Activated T-cell treated with anti-CD3 and anti-CD28 coated beads for 4 hours (primary cell): ENCODE results near the gene SLC29A1.
"Not testable (repeated sequence)": the region's sequence is repeated elsewhere in the genome, so short reads cannot be mapped to it uniquely, and the experiment has no call there.

Source experiments
- DNase-seq: peaks from one replicate; pipeline ENCODE4 v3.0.0-alpha.2; 2020

Gene SLC29A1

GRCh38 chr6:44224029-44224964 lies 902 bp downstream of the SLC29A1 start:
- no peak for DNase-seq

DNA sequence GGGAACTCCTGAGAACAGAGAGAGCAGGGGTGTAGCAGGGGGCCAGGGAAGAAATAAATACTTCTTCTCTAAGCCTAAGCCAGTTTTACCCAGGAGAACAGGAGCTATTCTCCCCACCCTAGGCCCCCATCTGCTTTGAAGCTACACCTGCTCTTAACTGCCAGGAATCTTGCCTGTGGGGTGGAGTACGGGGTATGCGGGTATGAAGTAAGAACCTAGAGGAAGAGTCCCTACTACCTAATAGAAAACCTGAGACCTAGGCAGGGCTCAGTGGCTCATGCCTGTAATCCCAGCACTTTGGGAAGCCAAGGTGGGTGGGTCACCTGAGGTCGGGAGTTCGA lies 1.5 kb downstream of the SLC29A1 start:
- no peak for DNase-seq

DNA sequence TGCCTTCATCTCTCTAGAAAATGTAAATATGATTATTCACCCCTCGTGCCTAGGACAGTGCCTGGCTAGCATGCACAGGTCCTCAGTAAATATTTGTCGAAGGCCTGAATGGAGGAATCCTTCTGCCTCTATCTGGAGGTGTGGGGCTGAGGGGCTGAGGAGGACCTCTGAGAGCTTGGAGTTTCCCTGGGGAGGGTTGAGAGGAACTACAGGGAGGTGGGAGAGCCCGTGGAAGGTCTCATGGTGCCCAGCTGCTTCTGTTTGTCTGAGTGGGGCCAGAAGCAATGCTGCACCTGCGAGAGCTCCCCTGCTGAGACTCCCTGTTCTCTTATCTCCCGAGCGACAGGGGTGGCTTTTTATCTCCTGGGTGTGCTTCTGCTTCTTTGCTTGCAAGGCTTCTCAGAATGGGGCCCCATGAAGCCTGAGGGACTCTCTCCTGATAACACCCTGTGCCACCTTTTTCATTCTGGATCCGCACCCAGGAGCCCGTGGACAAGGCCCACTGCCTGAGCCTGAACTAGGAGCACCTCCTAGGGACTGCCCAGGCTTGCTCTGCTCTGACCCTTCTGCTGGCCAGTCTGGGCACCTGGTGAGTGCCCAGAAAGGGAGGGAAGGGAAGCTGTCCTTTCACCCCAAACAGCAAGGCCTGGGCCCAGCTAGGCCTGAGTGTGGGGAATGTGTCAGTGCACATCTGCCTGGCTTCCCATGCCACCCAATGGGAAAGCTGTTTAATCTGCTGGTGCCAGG lies 2.4 kb downstream of the SLC29A1 start:
- no peak for DNase-seq

DNA sequence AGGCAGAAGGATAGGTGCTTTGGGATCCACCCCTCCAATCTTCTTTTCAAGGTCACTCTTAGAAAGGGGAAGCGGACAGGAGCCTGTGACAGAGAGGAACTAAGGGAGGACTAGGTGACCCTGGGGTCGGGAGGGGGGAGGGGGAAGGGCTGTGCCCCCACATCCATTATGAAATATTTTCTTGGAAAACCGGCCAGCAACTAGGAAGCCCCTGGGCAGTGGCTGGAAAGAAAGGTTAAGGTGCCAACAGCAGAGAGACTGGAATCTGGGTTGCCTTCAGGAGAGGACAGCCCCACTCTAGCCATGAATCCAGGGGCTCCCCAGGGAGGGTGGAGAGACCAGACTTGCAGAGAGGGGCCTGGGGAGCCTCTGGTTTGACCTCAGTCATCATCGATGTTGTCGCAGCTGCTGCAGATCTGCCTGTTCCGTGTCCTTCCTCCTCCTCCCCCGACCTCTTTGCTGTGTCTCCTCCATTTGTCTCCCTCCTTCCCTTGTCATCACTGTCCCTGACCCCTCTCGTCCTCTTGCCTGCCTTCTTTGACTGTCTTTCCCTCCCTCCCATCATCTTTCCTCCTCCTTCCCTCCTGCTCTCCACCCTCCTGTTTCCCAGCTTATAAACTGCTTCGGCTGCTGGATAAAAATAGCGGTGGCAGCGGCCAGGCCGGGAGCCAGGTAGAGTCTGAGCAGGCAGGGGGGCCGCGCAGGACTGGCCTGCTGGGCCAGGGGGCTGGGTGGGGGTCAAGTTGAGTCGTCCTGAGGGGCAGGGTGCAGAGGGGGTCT lies 3.2 kb downstream of the SLC29A1 start:
- no peak for DNase-seq

GRCh38 chr6:44227148-44227793 lies 3.9 kb downstream of the SLC29A1 start:
- no peak for DNase-seq

DNA sequence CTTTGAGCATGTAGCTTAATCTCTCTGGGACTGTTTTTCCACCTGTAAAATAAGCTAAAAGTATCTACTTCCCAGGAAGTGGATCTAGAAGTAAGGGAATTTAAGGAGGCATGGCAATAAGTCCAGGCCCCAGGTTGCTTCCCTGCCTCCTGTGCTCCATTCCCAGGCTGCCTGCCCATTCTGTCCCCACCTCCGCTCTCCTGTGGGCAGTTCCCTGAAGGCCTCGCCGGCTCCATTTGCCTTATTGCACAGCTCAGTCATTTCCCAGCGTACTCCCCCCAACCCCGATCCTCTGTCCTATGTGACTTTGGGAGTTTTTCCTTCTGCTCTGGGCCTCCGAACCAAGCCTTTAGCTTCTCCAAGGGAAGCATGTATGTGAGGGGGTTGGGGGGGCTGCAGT lies 4.6 kb downstream of the SLC29A1 start:
- DNase-seq, result no peak

- no peak for DNase-seq
Observed at GRCh38 chr6:44228433-44228832, 5.0 kb downstream of the SLC29A1 start.

DNA sequence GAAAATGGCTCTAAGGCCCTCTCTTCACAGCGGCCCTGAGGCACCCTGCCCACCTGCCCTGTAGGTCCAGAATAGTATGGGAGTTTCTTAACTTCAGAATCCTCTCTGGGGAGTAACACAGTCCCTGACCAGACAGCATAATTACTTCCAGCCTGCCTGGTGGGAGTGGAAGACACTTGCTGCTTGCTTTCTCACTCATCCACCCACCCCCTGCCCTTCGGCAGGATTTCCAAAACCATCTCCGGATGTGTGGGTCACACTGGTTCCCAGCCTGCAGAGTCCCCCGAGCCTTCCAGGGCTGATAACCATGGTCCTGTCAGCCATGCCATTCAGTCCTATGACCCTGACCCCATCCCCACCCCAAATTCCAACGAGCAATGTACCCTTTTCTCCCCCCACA lies 5.4 kb downstream of the SLC29A1 start:
- DNase-seq, result no peak

DNA sequence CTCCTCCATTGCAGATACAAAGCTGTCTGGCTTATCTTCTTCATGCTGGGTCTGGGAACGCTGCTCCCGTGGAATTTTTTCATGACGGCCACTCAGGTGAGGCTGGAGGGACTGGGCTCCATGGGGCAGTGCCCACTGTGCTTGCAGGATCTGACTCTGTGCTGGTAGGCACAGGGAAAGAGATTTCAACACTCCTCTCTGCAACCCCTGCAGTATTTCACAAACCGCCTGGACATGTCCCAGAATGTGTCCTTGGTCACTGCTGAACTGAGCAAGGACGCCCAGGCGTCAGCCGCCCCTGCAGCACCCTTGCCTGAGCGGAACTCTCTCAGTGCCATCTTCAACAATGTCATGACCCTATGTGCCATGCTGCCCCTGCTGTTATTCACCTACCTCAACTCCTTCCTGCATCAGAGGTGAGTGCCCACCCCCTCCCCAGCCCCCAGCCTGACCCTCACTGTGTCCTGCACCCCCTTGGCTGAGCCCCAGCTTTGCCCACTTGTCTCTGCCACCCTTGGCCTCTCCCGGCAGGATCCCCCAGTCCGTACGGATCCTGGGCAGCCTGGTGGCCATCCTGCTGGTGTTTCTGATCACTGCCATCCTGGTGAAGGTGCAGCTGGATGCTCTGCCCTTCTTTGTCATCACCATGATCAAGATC lies 6.1 kb downstream of the SLC29A1 start:
- DNase-seq, result no peak

DNA sequence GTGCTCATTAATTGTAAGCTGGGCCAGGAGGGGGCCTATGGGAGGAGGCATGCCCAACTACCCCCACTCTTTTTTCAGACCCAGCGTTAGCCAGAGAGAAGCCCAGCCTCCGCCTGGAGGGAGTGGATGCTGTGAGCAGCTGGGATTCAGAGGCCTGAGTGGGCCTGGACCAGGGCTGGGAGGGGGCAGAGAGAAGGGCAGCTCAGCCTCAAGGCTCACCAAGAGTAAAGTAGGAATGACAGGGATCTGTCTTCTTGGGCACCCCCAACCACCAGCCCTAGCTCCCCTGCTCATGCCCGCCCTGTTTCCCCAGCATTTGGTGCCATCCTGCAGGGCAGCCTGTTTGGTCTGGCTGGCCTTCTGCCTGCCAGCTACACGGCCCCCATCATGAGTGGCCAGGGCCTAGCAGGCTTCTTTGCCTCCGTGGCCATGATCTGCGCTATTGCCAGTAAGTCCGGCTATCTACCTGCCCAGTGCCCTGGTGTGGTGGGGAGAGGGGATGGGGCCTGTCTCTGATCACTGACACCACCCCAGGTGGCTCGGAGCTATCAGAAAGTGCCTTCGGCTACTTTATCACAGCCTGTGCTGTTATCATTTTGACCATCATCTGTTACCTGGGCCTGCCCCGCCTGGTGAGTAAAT lies 6.8 kb downstream of the SLC29A1 start:
- DNase-seq, result no peak

GRCh38 chr6:44231426-44231825 lies 8.0 kb downstream of the SLC29A1 start:
- not testable (repeated sequence) for DNase-seq

DNA sequence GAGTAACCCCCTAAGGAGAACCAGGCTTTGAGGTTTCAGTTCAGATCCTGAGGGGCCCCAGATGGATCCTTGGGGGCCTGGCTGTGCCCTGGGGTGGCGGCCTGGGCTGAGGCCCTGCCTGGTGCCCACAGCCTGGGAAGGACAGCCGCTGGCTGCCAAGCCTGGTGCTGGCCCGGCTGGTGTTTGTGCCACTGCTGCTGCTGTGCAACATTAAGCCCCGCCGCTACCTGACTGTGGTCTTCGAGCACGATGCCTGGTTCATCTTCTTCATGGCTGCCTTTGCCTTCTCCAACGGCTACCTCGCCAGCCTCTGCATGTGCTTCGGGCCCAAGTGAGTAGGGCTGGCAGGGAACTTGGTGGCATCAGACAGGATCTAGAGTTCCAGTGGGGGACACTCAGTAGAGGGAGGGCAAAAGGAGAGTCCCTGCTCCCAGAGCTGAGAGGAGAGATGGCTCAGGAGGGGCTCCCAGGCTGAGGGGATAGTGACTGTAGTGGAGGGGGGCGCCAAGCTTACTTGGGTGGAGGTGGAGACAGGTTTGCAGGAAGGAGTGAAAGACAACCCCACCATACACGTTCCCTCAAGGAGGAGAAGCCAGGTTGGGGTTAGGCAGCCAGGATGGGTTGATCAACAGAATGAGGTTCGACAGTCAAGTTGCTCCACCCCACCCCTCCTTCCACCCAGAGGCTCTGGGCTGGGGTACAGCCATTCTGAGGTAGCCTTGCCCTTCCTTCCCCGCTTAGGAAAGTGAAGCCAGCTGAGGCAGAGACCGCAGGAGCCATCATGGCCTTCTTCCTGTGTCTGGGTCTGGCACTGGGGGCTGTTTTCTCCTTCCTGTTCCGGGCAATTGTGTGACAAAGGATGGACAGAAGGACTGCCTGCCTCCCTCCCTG lies 9.5 kb downstream of the SLC29A1 start:
- DNase-seq, result no peak

DNA sequence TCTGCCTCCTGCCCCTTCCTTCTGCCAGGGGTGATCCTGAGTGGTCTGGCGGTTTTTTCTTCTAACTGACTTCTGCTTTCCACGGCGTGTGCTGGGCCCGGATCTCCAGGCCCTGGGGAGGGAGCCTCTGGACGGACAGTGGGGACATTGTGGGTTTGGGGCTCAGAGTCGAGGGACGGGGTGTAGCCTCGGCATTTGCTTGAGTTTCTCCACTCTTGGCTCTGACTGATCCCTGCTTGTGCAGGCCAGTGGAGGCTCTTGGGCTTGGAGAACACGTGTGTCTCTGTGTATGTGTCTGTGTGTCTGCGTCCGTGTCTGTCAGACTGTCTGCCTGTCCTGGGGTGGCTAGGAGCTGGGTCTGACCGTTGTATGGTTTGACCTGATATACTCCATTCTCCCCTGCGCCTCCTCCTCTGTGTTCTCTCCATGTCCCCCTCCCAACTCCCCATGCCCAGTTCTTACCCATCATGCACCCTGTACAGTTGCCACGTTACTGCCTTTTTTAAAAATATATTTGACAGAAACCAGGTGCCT lies 10.2 kb downstream of the SLC29A1 start:
- no peak for DNase-seq

DNA sequence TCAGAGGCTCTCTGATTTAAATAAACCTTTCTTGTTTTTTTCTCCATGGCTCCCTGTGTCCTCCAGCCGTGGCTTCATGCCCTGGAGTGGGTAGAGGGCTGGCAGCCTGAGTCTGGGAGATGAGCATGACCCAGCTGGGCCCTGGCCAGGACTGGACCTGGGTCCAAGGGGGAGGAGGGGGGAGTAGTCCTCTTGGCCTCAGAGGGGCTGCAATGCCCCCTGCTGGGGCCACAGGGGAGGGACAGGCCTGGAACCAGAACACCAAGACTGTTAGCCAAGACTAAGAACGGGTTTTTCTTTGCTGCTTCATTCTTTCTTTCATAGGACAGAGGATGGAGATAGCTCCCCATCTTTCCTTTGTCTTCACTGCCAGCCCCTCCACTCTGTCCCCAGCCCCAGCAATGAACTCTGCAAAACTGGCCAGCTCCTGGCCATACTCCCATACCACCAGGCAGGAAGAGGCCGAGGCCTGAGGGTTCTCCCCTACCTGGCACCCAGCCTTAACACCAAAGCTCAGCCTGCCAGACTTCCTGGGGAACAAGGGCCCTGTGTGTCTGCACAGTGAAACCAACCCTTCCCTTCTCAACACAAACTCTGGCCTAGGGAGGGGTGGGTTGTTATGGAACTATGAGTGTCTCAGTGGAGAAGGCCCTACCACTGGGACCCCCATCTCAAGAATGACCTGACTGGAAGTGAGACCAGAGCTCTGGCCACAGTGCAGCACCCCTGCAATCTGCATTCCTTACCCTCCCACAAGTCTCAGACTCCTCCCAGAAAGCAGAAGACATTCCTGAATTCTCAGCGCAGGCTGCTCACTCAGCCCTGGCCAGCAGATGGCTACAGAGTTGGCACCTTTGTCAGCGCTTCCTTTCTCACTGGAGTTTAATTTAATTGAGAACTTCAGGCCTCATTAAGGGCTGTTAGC lies 11.0 kb downstream of the SLC29A1 start:
- no peak for DNase-seq

- DNase-seq, result no peak
Observed at GRCh38 chr6:44235269-44235668, 11.9 kb downstream of the SLC29A1 start.

GRCh38 chr6:44235891-44236516 lies 12.6 kb downstream of the SLC29A1 start:
- no peak for DNase-seq

- peak; percentile 51 for DNase-seq
Observed at GRCh38 chr6:44237021-44237812, 13.8 kb downstream of the SLC29A1 start.
